Neural progenitor cell (in vitro differentiated cells): ENCODE results near the gene CCDC102B.

Source experiments
- EZH2 ChIP-seq: fragments of 200-600 bp; sonication (generic); IDR thresholded peaks from 2 replicates; pipeline ENCODE4 v1.6.1; 2017; ENCODE audit warnings: antibody characterized with exemption, mild to moderate bottlenecking, moderate library complexity
- EZH2phosphoT487 ChIP-seq: fragments of 200-600 bp; sonication (generic); IDR thresholded peaks from 2 replicates; pipeline ENCODE4 v1.6.1; 2017; ENCODE audit warnings: antibody characterized with exemption
- TF ChIP-seq, protein P1 (sequence below): fragments of 200-600 bp; sonication (generic); IDR thresholded peaks from 2 replicates; pipeline ENCODE4 v1.5.1; 2017; ENCODE audit warnings: antibody characterized with exemption, mild to moderate bottlenecking

- TF ChIP-seq, protein P1, sequence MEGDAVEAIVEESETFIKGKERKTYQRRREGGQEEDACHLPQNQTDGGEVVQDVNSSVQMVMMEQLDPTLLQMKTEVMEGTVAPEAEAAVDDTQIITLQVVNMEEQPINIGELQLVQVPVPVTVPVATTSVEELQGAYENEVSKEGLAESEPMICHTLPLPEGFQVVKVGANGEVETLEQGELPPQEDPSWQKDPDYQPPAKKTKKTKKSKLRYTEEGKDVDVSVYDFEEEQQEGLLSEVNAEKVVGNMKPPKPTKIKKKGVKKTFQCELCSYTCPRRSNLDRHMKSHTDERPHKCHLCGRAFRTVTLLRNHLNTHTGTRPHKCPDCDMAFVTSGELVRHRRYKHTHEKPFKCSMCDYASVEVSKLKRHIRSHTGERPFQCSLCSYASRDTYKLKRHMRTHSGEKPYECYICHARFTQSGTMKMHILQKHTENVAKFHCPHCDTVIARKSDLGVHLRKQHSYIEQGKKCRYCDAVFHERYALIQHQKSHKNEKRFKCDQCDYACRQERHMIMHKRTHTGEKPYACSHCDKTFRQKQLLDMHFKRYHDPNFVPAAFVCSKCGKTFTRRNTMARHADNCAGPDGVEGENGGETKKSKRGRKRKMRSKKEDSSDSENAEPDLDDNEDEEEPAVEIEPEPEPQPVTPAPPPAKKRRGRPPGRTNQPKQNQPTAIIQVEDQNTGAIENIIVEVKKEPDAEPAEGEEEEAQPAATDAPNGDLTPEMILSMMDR, result no peak
- TF ChIP-seq EZH2, result no peak
- no peak for TF ChIP-seq EZH2phosphoT487
Observed at GRCh38 chr18:68855491-68855890, 57.6 kb downstream of the CCDC102B start.
